Body of pancreas (tissue), 4 donors: ENCODE data around the gene PCTP.

Experiments
- CTCF ChIP-seq, 7 experiments: fragments of 450-650 bp in 4 of 7; fragments of 200-600 bp in 3 of 7; sonication (generic) in 3 of 7; IDR thresholded peaks; one replicate each; pipeline ENCODE4 v1.5.1; 2016 to 2019; ENCODE audit warnings: antibody characterized with exemption in 7 of 7
- POLR2A ChIP-seq, 3 donors: fragments of 450-650 bp; IDR thresholded peaks; one replicate each; pipeline ENCODE4 v1.6.1; 2016; ENCODE audit warnings: antibody characterized with exemption in 3 of 3, mild to moderate bottlenecking in 2 of 3

DNA sequence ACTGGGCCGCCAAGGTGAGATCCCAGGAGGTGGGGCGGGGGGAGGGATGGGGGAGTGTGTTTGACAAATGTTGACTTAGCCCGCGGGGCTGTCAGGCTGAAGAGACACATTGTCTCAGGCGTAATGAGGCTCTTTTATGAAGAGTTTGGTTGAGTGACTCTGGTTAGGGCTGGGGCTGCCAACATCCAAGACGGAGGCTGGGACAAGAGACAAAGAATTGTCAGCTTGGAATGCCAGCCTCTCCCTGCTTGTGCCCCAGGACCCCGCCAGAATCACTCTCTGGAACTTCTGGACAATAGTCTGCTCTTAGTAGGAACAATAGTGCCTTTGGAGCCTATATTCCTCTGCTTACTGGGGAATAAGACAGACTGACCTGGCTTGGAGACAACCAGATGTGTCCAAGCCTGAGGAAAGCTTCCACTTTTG is 24.0 kb downstream of the PCTP start:
- TF ChIP-seq POLR2A (IDR thresholded peaks at IDR 0.05) = no peak
- no peak for TF ChIP-seq CTCF (IDR thresholded peaks at IDR 0.05)
